Breast epithelium (tissue), 3 donors: ENCODE results near the gene PMPCA.
"Not testable (repeated sequence)": the region's sequence is repeated elsewhere in the genome, so short reads cannot be mapped to it uniquely, and the experiment has no call there.

Source experiments
- CTCF ChIP-seq, 3 donors: fragments of 450-650 bp; IDR thresholded peaks; one replicate each; pipeline ENCODE4 v1.5.1; 2016 to 2017; ENCODE audit warnings: antibody characterized with exemption in 3 of 3, mild to moderate bottlenecking in 3 of 3, moderate library complexity in 3 of 3
- POLR2AphosphoS5 ChIP-seq, 3 donors: sonication (generic); formaldehyde crosslinking; IDR thresholded peaks; one replicate each; pipeline ENCODE4 v1.6.1; 2017; ENCODE audit warnings: antibody characterized with exemption in 3 of 3

- not testable (repeated sequence) for TF ChIP-seq POLR2AphosphoS5, CTCF (IDR thresholded peaks at IDR 0.05)
Measured at GRCh38 chr9:136407061-136407460, 3.4 kb upstream of the PMPCA start.
